Measurements from ENCODE around the gene ZNF366. TPM values are rescaled to one million over a fixed set of nuclear protein-coding genes. Genes with fewer than 3 reads are reported as not detected.

Gene ZNF366
- total RNA-seq, 1 experiment from 2014 or later: not detected

DNA sequence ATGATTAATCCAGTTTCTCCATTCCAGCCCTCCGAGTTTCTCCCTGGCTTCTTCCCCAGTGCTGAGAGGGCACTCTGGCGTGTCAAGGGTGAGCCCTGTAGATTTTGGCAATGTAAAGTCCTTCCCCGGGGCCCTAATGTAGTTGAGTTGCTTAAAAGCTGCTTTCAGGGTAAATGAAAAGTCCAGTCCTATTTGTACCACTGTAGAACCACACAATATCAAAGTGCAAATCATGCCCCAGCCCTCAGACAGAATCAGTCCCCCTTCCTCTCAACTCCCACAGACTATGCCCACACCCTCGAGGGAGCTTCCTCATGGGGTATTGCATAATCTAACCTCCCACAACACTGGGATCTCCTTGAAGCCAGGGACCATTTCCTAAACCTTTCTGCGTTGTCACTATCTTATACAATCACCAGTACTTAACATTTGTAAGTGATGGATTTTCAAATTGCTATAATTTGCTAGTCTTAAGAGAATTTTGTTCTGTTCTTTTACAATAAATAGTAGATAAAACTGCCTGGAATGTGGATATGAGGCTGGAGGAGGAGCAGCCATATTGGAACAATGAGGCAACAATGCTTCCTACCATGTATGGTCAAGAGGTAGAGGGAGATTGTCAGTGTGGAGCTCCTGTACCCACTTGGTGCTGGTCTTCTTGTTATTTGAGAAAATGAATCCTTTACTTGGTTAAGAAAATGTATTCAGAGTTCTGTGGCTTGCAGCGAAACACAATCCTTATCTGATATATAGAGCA is 34.4 kb downstream of the ZNF366 start (continued):
- TF ChIP-seq ELF1 (IDR thresholded peaks at IDR 0.05; ENCODE audit: borderline replicate concordance, low read depth) (no peak), JUND (IDR thresholded peaks at IDR 0.05) (no peak)

DNA sequence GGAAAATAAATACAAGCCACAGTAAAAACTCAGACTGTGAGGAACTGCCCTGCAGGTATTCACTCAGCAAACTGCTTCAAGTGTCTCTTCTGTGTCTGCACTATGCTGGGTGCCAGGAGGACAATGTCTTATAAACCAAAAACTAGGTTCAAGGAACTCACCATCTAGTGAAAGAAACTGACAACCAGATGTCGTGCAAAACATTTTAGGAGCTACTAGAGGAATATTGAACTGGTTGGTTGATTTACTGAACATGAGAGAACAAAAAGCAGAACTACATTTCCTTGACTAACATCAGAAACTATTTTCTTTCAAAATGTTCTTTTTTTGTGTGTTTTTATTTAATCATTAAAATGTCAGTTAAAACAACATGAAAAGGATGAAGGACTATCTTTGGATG is 35.2 kb downstream of the ZNF366 start:
- no peak for ATAC-seq
- Histone ChIP-seq H3K27me3 (ENCODE audit: insufficient read depth, low read length) (no peaks in the 10 kb centered on the region), H4K20me1 (ENCODE audit: insufficient read depth) (no peaks in the 10 kb centered on the region), H3K27ac (ENCODE audit: low read depth, low read length) (no peak overlapping the region), H3K9me3 (ENCODE audit: control insufficient read depth in 1 of 2, insufficient read depth in 1 of 2, low read depth in 1 of 2, low read length in 2 of 2) (no peaks in the 10 kb centered on the region), H3K4me3 (replicated peaks in 1 of 2; ENCODE audit: low read depth in 1 of 2, low read length in 2 of 2) (no peak overlapping the region), H3K79me2 (ENCODE audit: insufficient read depth, low read length) (no peaks in the 10 kb centered on the region), H3K4me2 (ENCODE audit: low read length) (no peak overlapping the region), H3K9me2 (ENCODE audit: insufficient read depth) (no peaks in the 10 kb centered on the region), H3K4me1 (ENCODE audit: control insufficient read depth in 1 of 2, insufficient read depth in 2 of 2, low read length in 2 of 2) (peaks cover 0 to 6% of the 10 kb centered on the region in 2 experiments; a peak in 1 of 4 replicates), H3K36me3 (ENCODE audit: control insufficient read depth in 1 of 2, insufficient read depth in 2 of 2, low read length in 2 of 2) (no peaks in the 10 kb centered on the region), H2AFZ (ENCODE audit: low read depth, low read length, poor library complexity, severe bottlenecking) (no peak overlapping the region), H3K9ac (ENCODE audit: low read length) (no peak overlapping the region)
- CTCF ChIA-PET: no interaction called here
- RAD21 ChIA-PET (ENCODE audit: low non-redundant PET in 1 of 2, low total read pairs in 2 of 2, uncharacterized antibody in 2 of 2, unreplicated experiment in 2 of 2): no interaction called here
- BruUV-seq (replicated peaks): no TSS peak
- intact Hi-C loops (cut with micrococcal nuclease): no loop called here
- DNase-seq (ENCODE audit: low read depth, low spot score): no peak
- POLR2A ChIA-PET: no interaction called here
- TF ChIP-seq SRF (IDR thresholded peaks at IDR 0.05; ENCODE audit: low read depth): no peak
- TF ChIP-seq, protein P1, sequence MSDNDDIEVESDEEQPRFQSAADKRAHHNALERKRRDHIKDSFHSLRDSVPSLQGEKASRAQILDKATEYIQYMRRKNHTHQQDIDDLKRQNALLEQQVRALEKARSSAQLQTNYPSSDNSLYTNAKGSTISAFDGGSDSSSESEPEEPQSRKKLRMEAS (IDR thresholded peaks at IDR 0.05): no peak
- no peak for TF ChIP-seq FOSL1 (IDR thresholded peaks at IDR 0.05; ENCODE audit: low read depth)
- TF ChIP-seq YY1 (IDR thresholded peaks at IDR 0.05; ENCODE audit: extremely low read depth, insufficient replicate concordance, low read depth, low read length): no peak
- TF ChIP-seq EZH2phosphoT487 (IDR thresholded peaks at IDR 0.05; ENCODE audit: borderline replicate concordance): no peak
- TF ChIP-seq CBX3 (IDR thresholded peaks at IDR 0.05; ENCODE audit: low read depth): no peak
- TF ChIP-seq JUND (IDR thresholded peaks at IDR 0.05): no peak
- TF ChIP-seq ZNF274 (IDR thresholded peaks at IDR 0.05; ENCODE audit: low read depth, low read length): no peak
- no peak for TF ChIP-seq POLR2AphosphoS5 (IDR thresholded peaks at IDR 0.05; ENCODE audit: low read depth, low read length)
